Adrenal gland (tissue), 5 donors: ENCODE results near the gene SPINK1.

ENCODE experiments used
- CTCF ChIP-seq, 6 experiments: fragments of 450-650 bp in 4 of 6; fragments of 200-600 bp in 2 of 6; sonication (generic) in 1 of 6; IDR thresholded peaks; 1 replicate in 5 of 6; 2 replicates in 1 of 6; pipeline versions ENCODE4 v1.5.1 to v1.8.0; 2016 to 2021; ENCODE audit warnings: antibody characterized with exemption in 6 of 6, mild to moderate bottlenecking in 2 of 6, moderate library complexity in 1 of 6
- POLR2A ChIP-seq, 2 donors: fragments of 450-650 bp; IDR thresholded peaks; one replicate each; pipeline ENCODE4 v1.6.1; 2017; ENCODE audit warnings: antibody characterized with exemption in 2 of 2, mild to moderate bottlenecking in 2 of 2, moderate library complexity in 1 of 2
- donor health status: DM: no; HTN: no; CAD: no.

- TF ChIP-seq POLR2A (IDR thresholded peaks at IDR 0.05) (no peak), CTCF (IDR thresholded peaks at IDR 0.05) (no peak)
Measured at GRCh38 chr5:147786142-147786541, 45.3 kb downstream of the SPINK1 start.
